ENCODE data around the gene TWIST1. TPM values are rescaled to one million over a fixed set of nuclear protein-coding genes. Genes with fewer than 3 reads are reported as not detected.

The TWIST1 gene
- polyA plus RNA-seq, 3 donors from 2014 or later = not detected

- DNase-seq = no peak
- no peaks in the 10 kb centered on the region for H3K4me1 Mint-ChIP-seq
- no peak overlapping the region for H3K27ac Mint-ChIP-seq
- no peaks in the 10 kb centered on the region for H3K9me3 Mint-ChIP-seq
- H3K4me3 Mint-ChIP-seq = no peak overlapping the region
- peaks cover 0 to 5% (median 2%) of the 10 kb centered on the region in 3 donors for H3K27me3 Mint-ChIP-seq (ENCODE audit: low read depth in 3 of 3)
- no peaks in the 10 kb centered on the region for H3K36me3 Mint-ChIP-seq
Measured at GRCh38 chr7:19097165-19098055, 20.0 kb downstream of the TWIST1 start.

GRCh38 chr7:19095353-19095860 lies 22.0 kb downstream of the TWIST1 start:
- DNase-seq = no peak

GRCh38 chr7:19094598-19095352 lies 22.7 kb downstream of the TWIST1 start:
- no peaks in the 10 kb centered on the region for H3K4me1 Mint-ChIP-seq
- peaks cover 0 to 5% (median 0%) of the 10 kb centered on the region in 3 donors for H3K27me3 Mint-ChIP-seq (ENCODE audit: low read depth in 3 of 3)
- no peaks in the 10 kb centered on the region for H3K9me3 Mint-ChIP-seq
- no peak overlapping the region for H3K27ac Mint-ChIP-seq
- H3K36me3 Mint-ChIP-seq = no peaks in the 10 kb centered on the region
- no peak overlapping the region for H3K4me3 Mint-ChIP-seq
- no peak for DNase-seq

More at GRCh38 chr7:19095353-19095860, 22.0 kb downstream of the TWIST1 start:
- H3K4me1 Mint-ChIP-seq = no peaks in the 10 kb centered on the region
- peaks cover 0 to 5% (median 0%) of the 10 kb centered on the region in 3 donors for H3K27me3 Mint-ChIP-seq (ENCODE audit: low read depth in 3 of 3)
- H3K27ac Mint-ChIP-seq = no peak overlapping the region
- H3K36me3 Mint-ChIP-seq = no peaks in the 10 kb centered on the region
- H3K4me3 Mint-ChIP-seq = no peak overlapping the region
- no peaks in the 10 kb centered on the region for H3K9me3 Mint-ChIP-seq

- H3K36me3 Mint-ChIP-seq = no peaks in the 10 kb centered on the region
- H3K4me1 Mint-ChIP-seq = no peaks in the 10 kb centered on the region
- DNase-seq = no peak
- H3K4me3 Mint-ChIP-seq = no peak overlapping the region
- H3K27ac Mint-ChIP-seq = no peak overlapping the region
- peaks cover 0 to 5% (median 0%) of the 10 kb centered on the region in 3 donors for H3K27me3 Mint-ChIP-seq (ENCODE audit: low read depth in 3 of 3)
- H3K9me3 Mint-ChIP-seq = no peaks in the 10 kb centered on the region
Measured at GRCh38 chr7:19094138-19094537, 23.3 kb downstream of the TWIST1 start.

GRCh38 chr7:19091550-19092200 lies 25.8 kb downstream of the TWIST1 start:
- Mint-ChIP-seq H3K36me3 (no peaks in the 10 kb centered on the region), H3K9me3 (no peaks in the 10 kb centered on the region), H3K27me3 (ENCODE audit: low read depth in 3 of 3) (no peaks in the 10 kb centered on the region), H3K4me3 (no peak overlapping the region), H3K4me1 (no peaks in the 10 kb centered on the region), H3K27ac (no peak overlapping the region)
- DNase-seq = no peak

- Mint-ChIP-seq H3K4me1 (no peaks in the 10 kb centered on the region), H3K36me3 (no peaks in the 10 kb centered on the region), H3K27ac (no peak overlapping the region), H3K9me3 (peaks cover 0 to 2% (median 0%) of the 10 kb centered on the region in 6 donors), H3K4me3 (no peak overlapping the region), H3K27me3 (ENCODE audit: low read depth in 3 of 3) (no peaks in the 10 kb centered on the region)
- DNase-seq = no peak
Measured at GRCh38 chr7:19090526-19090925, 26.9 kb downstream of the TWIST1 start.

- H3K27ac Mint-ChIP-seq = no peak overlapping the region
- no peaks in the 10 kb centered on the region for H3K36me3 Mint-ChIP-seq
- no peak for DNase-seq
- peaks cover 0 to 2% (median 0%) of the 10 kb centered on the region in 6 donors for H3K9me3 Mint-ChIP-seq
- H3K4me3 Mint-ChIP-seq = no peak overlapping the region
- H3K27me3 Mint-ChIP-seq (ENCODE audit: low read depth in 3 of 3) = no peaks in the 10 kb centered on the region
- no peaks in the 10 kb centered on the region for H3K4me1 Mint-ChIP-seq
Measured at GRCh38 chr7:19089797-19090196, 27.6 kb downstream of the TWIST1 start.

GRCh38 chr7:19089378-19089777 lies 28.1 kb downstream of the TWIST1 start:
- H3K27ac Mint-ChIP-seq = no peak overlapping the region
- no peaks in the 10 kb centered on the region for H3K4me1 Mint-ChIP-seq
- H3K9me3 Mint-ChIP-seq = peaks cover 0 to 2% (median 0%) of the 10 kb centered on the region in 6 donors
- H3K27me3 Mint-ChIP-seq (ENCODE audit: low read depth in 3 of 3) = no peaks in the 10 kb centered on the region
- DNase-seq = no peak
- no peaks in the 10 kb centered on the region for H3K36me3 Mint-ChIP-seq
- no peak overlapping the region for H3K4me3 Mint-ChIP-seq

- Mint-ChIP-seq H3K4me1 (no peaks in the 10 kb centered on the region), H3K4me3 (no peak overlapping the region), H3K27me3 (ENCODE audit: low read depth in 3 of 3) (peaks cover 0 to 6% (median 0%) of the 10 kb centered on the region in 3 donors), H3K36me3 (no peaks in the 10 kb centered on the region), H3K27ac (no peak overlapping the region), H3K9me3 (peaks cover 0 to 14% (median 0%) of the 10 kb centered on the region in 6 donors)
- DNase-seq = no peak
Measured at GRCh38 chr7:19080093-19080492, 37.3 kb downstream of the TWIST1 start.

- Mint-ChIP-seq H3K27ac (no peak overlapping the region), H3K4me1 (no peaks in the 10 kb centered on the region), H3K9me3 (peaks cover 0 to 16% (median 0%) of the 10 kb centered on the region in 6 donors)
Measured at GRCh38 chr7:19079066-19079465, 38.4 kb downstream of the TWIST1 start.

GRCh38 chr7:19069842-19070241 lies 47.6 kb downstream of the TWIST1 start:
- Mint-ChIP-seq H3K27me3 (ENCODE audit: low read depth in 3 of 3) (peaks cover 0 to 3% (median 0%) of the 10 kb centered on the region in 3 donors), H3K27ac (no peak overlapping the region), H3K36me3 (no peaks in the 10 kb centered on the region), H3K4me3 (no peak overlapping the region), H3K9me3 (peaks cover 0 to 5% (median 2%) of the 10 kb centered on the region in 6 donors), H3K4me1 (no peaks in the 10 kb centered on the region)
- no peak for DNase-seq

More at GRCh38 chr7:19079066-19079465, 38.4 kb downstream of the TWIST1 start:
- Mint-ChIP-seq H3K4me3 (no peak overlapping the region), H3K36me3 (no peaks in the 10 kb centered on the region), H3K27me3 (ENCODE audit: low read depth in 3 of 3) (peaks cover 0 to 6% (median 0%) of the 10 kb centered on the region in 3 donors)
- no peak for DNase-seq

GRCh38 chr7:19066170-19066569 lies 51.3 kb downstream of the TWIST1 start:
- Mint-ChIP-seq H3K27me3 (ENCODE audit: low read depth in 3 of 3) (peaks cover 0 to 3% (median 0%) of the 10 kb centered on the region in 3 donors), H3K4me1 (no peaks in the 10 kb centered on the region), H3K36me3 (no peaks in the 10 kb centered on the region), H3K9me3 (peaks cover 0 to 5% (median 2%) of the 10 kb centered on the region in 6 donors), H3K4me3 (no peak overlapping the region), H3K27ac (no peak overlapping the region)
- no peak for DNase-seq

All from immature natural killer cell (primary cell).